Parathyroid adenoma (tissue), 2 donors: ENCODE measurements around the gene DLG5.

Experiments
- H2AFZ ChIP-seq: fragments of 300-600 bp; sonication (generic); one replicate; pipeline ENCODE4 v1.7.0; 2017; ENCODE audit warnings: antibody characterized with exemption, mild to moderate bottlenecking
- H3K27ac ChIP-seq: fragments of 300-600 bp; sonication (generic); one replicate; pipeline ENCODE4 v1.7.0; 2017
- H3K27me3 ChIP-seq: fragments of 300-600 bp; sonication (generic); one replicate; pipeline ENCODE4 v1.7.0; 2017; ENCODE audit warnings: low read length; ENCODE audit not compliant: control insufficient read depth, insufficient read depth
- H3K36me3 ChIP-seq: fragments of 300-600 bp; sonication (generic); one replicate; pipeline ENCODE4 v1.7.0; 2017; ENCODE audit warnings: low read length; ENCODE audit not compliant: control insufficient read depth, insufficient read depth
- H3K4me1 ChIP-seq: fragments of 300-600 bp; sonication (generic); one replicate; pipeline ENCODE4 v1.7.0; 2017; ENCODE audit warnings: control low read depth
- H3K4me2 ChIP-seq: fragments of 300-600 bp; sonication (generic); one replicate; pipeline ENCODE4 v1.7.0; 2017; ENCODE audit warnings: low read length
- H3K4me3 ChIP-seq: fragments of 300-600 bp; sonication (generic); one replicate; pipeline ENCODE4 v1.7.0; 2017; ENCODE audit warnings: low read depth, low read length
- H3K79me2 ChIP-seq: fragments of 300-600 bp; sonication (generic); one replicate; pipeline ENCODE4 v1.7.0; 2017; ENCODE audit warnings: control low read depth
- H3K9ac ChIP-seq: fragments of 300-600 bp; sonication (generic); one replicate; pipeline ENCODE4 v1.7.0; 2017; ENCODE audit warnings: mild to moderate bottlenecking
- H3K9me3 ChIP-seq: fragments of 300-600 bp; sonication (generic); one replicate; pipeline ENCODE4 v1.7.0; 2017; ENCODE audit warnings: low read length; ENCODE audit not compliant: control insufficient read depth
- TF ChIP-seq, protein P1 (sequence below): fragments of 300-600 bp; sonication (generic); IDR thresholded peaks from one replicate; pipeline ENCODE4 v1.7.0; 2017; ENCODE audit warnings: antibody characterized with exemption, mild to moderate bottlenecking
- donor health status: primary hyperparathyroidism.

Gene DLG5

DNA sequence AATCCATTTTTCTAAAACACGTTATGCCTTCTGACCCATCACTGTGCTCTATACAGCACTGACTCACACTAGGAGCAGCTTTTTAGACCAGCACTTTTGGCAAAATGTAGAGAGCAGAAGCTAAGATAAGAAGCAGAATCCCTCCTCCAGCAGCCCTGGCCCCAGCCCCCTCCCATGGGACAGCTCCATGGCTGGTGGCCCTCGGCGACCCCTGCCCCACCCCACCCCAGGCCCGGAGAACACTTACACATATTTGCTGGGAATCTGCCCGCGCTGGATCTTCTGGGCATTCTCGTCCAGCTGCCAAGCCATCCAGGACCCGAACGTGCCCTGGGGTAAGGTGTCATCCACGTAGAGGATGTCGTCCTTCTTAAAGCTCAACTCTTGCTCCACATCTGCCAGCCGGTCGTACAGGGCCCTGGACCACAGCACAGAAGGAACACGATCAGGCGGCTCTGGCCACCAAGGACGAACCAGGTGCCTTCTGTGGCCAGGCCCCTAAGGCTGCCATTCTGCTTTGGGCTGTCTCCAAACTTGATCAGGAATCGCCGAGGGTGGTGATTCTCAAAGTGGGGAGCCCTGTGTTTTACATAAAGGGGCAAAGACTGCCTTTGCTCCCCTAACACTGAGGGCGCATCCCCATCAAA is 119.9 kb downstream of the DLG5 start:
- H3K36me3 ChIP-seq: no peaks in the 10 kb centered on the region
- no peaks in the 10 kb centered on the region for H3K9me3 ChIP-seq
- TF ChIP-seq, protein P1, sequence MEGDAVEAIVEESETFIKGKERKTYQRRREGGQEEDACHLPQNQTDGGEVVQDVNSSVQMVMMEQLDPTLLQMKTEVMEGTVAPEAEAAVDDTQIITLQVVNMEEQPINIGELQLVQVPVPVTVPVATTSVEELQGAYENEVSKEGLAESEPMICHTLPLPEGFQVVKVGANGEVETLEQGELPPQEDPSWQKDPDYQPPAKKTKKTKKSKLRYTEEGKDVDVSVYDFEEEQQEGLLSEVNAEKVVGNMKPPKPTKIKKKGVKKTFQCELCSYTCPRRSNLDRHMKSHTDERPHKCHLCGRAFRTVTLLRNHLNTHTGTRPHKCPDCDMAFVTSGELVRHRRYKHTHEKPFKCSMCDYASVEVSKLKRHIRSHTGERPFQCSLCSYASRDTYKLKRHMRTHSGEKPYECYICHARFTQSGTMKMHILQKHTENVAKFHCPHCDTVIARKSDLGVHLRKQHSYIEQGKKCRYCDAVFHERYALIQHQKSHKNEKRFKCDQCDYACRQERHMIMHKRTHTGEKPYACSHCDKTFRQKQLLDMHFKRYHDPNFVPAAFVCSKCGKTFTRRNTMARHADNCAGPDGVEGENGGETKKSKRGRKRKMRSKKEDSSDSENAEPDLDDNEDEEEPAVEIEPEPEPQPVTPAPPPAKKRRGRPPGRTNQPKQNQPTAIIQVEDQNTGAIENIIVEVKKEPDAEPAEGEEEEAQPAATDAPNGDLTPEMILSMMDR: no peak
- no peak overlapping the region for H3K9ac ChIP-seq
- no peak overlapping the region for H3K27ac ChIP-seq
- no peaks in the 10 kb centered on the region for H3K27me3 ChIP-seq
- H2AFZ ChIP-seq: no peak overlapping the region
- no peak overlapping the region for H3K4me3 ChIP-seq
- H3K79me2 ChIP-seq: peaks cover 11% of the 10 kb centered on the region
- no peak overlapping the region for H3K4me2 ChIP-seq
- H3K4me1 ChIP-seq: no peaks in the 10 kb centered on the region

DNA sequence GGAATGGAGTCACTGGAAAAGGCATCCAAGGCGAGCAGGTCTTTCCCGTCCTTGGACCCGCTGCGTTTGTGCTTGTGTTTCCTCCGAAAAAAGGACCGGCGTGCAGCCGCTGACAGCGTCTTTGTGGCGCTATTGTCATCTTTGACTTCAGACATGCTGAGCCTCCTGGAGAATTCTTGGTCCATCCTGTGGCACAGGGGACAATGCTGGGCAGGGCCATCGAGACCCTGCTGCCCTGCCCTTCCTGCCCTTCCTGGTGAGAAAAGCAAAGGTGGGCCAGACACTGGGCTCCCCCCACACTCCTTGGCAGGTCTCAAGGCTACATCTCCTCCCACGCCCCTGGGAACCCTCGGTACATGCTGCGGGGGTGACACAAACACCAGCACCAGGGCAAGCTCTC is 120.9 kb downstream of the DLG5 start:
- H3K9ac ChIP-seq: no peak overlapping the region
- H3K36me3 ChIP-seq: no peaks in the 10 kb centered on the region
- peaks cover 12% of the 10 kb centered on the region for H3K79me2 ChIP-seq
- H2AFZ ChIP-seq: no peak overlapping the region
- TF ChIP-seq, protein P1: no peak
- no peaks in the 10 kb centered on the region for H3K27me3 ChIP-seq
- no peak overlapping the region for H3K4me2 ChIP-seq
- no peak overlapping the region for H3K4me3 ChIP-seq
- no peak overlapping the region for H3K27ac ChIP-seq
- H3K9me3 ChIP-seq: no peaks in the 10 kb centered on the region
- H3K4me1 ChIP-seq: no peaks in the 10 kb centered on the region

DNA sequence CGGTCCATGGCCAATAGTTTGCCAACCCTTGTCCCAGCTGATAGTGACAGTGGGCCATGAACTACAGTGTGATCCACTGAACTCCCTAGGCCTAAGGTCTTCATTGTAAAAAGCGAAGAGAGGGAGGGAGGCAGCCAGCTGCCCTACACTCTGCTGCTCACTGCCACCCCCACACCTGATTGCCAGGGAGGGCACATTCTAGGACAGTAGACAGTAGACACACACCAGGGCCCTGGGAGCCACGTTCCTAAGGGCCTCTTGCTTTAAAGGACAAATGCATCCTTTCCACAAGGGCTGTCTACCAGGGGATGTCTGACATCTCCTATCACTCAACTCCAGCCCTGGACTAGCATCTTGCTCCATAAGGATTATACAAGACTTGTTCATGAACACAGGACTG is 122.2 kb downstream of the DLG5 start:
- Histone ChIP-seq H3K27ac (no peak overlapping the region), H3K79me2 (peaks cover 7% of the 10 kb centered on the region), H3K9ac (no peak overlapping the region), H3K4me2 (no peak overlapping the region), H3K4me3 (no peak overlapping the region), H3K36me3 (no peaks in the 10 kb centered on the region), H3K4me1 (no peaks in the 10 kb centered on the region), H3K9me3 (no peaks in the 10 kb centered on the region), H3K27me3 (no peaks in the 10 kb centered on the region), H2AFZ (no peak overlapping the region)
- TF ChIP-seq, protein P1: no peak

DNA sequence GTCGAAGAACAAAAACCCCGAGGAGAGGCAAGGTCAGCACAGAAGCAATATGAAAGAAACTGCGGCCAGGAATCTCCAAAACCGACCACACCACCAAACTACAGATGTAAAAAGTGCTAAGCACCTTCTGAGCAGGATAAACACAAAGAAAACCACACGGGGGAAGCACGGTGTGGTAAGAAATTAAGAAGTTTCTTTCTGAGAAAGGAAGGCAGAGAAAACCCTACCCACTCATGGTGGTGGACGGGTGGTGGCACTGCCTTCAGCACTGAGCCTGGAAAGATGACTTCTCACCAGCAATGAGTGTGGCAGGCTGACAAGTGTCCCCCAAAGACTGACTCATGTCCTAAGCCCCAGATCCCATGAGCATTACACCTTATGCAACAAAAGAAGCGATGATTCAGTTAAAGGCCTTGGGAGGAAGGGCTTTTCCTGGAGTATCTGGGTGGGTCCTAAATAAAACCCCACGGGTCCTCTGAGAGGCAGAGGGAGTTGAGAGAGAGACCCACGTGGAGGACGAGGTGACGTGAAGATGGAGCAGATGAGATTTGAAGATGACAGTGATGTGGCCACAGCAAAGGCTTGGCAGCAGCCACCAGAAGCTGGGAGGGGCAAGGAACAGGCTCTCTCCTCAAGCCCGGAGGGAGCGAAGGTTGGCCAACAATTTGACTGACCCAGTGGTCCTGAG is 124.9 kb downstream of the DLG5 start:
- peaks cover 7% of the 10 kb centered on the region for H3K79me2 ChIP-seq
- H3K4me2 ChIP-seq: no peak overlapping the region
- H3K27me3 ChIP-seq: no peaks in the 10 kb centered on the region
- no peak overlapping the region for H3K4me3 ChIP-seq
- TF ChIP-seq, protein P1: no peak
- H3K9me3 ChIP-seq: no peaks in the 10 kb centered on the region
- no peak overlapping the region for H2AFZ ChIP-seq
- no peaks in the 10 kb centered on the region for H3K4me1 ChIP-seq
- H3K36me3 ChIP-seq: no peaks in the 10 kb centered on the region
- H3K27ac ChIP-seq: no peak overlapping the region
- H3K9ac ChIP-seq: no peak overlapping the region
